Dermis lymphatic vessel endothelial cell (primary cell): ENCODE measurements around the gene UBA6. TPM values are rescaled to one million over a fixed set of nuclear protein-coding genes. Genes with fewer than 3 reads are reported as not detected.

ENCODE experiments used
- total RNA-seq: library from RNA; depleted of rRNA; stranded (reverse); fragments of >200 nt; gene quantifications from 2 replicates; pipeline ENCODE4 v1.2.1, GENCODE V29; 2014

Gene UBA6
- total RNA-seq: 84.8 and 129 TPM in 2 replicates

DNA sequence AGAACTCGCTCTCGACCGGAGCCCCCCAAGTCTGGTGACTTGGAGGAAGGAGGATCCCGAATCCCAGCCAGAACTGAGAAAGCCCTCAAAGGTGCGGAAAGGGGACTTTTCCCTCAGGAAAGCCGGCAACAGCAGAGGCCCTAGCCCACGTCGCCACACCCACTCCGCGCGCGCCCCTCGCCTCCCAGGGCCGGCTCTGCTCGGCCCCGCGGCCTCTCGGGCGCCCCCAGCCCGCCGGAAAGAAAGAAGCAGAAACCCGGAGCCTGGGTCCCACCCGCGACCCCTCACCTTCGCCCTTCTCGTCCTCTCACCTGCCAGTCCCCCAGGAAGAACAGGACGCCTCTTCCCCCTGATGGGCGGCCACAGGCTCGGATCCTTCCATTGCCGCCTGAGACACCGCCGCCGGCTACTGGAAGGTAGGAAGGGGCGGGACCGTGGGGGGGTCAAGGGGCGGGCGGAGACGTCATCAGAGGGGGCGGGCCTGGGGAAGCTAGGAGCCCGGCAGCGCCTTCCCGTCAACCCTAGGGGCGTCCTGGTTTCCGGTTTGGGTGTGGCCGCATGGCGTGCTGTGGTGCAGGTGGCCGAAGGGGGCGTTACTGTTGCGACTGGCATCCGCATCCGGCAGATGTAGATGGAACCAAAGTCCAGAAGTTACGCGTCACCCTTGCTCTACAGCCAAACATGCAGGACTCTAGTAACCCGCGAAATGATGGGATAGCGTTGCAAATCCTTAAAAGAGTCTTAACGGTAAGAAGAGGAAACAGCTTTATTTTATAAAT lies at the start of gene UBA6:
TSS of gene UBA6 (minus strand) at position 418 of the 779 bp plus-strand sequence. CDS start at position 382, 36 bp downstream.

Other genes starting within 250 kb of the UBA6 start
- gene CENPC, start 155.7 kb downstream of the UBA6 start, total RNA-seq: 14.2 and 16.9 TPM in 2 replicates
- gene STAP1, start 142.4 kb downstream of the UBA6 start, total RNA-seq: under 0.01 TPM in 1 of 2 replicates, not detected in the other
- not detected in 2 replicates for gene GNRHR, start 53.2 kb upstream of the UBA6 start, total RNA-seq
- under 0.01 TPM in 2 replicates for gene TMPRSS11D, start 182.8 kb upstream of the UBA6 start, total RNA-seq